ENCODE measurements around the gene ADPRH.
"Not testable (repeated sequence)": the region's sequence is repeated elsewhere in the genome, so short reads cannot be mapped to it uniquely, and the experiment has no call there.

Gene ADPRH

DNA sequence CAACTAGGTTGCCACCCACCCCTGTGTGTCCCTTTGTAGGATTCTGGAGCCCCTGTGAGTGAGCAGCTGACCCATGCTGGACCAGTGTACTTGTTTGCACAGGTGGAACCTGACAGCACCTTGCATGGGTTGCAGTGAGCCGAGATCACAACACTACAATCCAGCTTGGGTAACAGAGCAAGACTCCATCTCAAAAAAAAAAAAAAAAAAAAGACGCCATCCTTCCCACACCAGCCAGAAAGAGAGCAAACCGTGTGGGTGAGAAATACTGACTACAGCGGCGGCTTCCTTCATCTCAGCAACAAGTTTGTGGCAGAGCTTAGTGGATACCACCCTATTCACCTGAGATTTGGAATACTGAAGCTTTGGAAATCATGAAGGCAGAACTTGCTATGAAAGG is 19.1 kb upstream of the ADPRH start:
- DNase-seq, result no peak

DNA sequence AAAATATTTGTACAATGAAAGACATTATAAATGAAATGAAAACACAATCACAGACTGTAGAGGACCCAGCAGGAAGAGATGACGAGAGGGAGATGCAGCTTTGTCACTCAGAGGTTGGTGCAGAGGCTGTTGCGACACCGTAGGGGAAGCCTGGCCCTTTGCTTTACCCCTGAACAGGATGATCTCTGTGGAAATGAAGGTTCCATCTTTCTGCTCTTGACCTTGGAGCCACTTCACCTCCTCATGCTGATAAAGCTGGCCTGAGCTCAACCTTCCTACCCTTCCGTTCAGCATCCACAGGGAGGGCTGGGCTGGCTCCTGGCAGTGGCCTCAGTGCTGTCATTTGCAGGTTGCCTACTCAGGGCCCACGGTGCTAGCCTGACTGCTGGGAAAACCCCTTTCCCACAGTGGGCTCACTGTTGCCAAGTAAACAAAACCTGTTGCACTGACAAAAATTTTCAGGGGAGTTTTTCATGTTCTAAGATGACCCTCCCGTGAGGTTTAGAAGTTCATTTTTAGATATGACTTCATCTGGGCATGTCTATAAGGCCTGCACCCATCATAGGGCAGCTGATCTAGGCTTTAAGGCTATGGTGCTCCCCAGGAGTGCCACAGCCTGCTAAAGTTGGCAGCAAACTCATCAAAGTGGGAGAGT is 16.9 kb upstream of the ADPRH start:
- no peak for DNase-seq

DNA sequence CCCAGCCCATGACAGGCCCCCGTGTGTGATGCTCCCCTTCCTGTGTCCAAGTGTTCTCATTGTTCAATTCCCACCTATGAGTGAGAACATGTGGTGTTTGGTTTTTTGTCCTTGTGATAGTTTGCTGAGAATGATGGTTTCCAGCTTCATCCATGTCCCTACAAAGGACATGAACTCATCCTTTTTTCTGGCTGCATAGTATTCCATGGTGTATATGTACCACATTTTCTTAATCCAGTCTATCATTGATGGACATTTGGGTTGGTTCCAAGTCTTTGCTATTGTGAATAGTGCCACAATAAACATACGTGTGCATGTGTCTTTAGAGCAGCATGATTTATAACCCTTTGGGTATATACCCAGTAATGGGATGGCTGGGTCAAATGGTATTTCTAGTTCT is 16.0 kb upstream of the ADPRH start:
- DNase-seq, result not testable (repeated sequence)

DNA sequence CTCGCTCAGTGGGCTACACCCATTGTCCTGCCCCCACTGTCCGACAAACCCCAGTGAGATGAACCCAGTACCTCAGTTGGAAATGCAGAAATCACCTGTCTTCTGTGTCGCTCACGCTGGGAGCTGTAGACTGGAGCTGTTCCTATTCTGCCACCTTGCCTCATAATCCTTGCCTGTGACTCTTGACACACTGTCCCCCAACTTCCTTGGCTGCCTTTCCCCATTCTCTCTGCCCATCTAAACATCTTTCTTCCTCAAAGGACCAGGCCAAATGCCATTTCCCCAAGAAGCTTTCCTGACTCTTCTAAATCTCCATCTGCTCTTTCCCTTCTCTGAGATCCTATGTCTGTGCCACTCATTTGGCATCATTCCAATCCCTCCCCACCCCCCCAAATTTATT is 10.1 kb upstream of the ADPRH start:
- DNase-seq, result no peak

DNA sequence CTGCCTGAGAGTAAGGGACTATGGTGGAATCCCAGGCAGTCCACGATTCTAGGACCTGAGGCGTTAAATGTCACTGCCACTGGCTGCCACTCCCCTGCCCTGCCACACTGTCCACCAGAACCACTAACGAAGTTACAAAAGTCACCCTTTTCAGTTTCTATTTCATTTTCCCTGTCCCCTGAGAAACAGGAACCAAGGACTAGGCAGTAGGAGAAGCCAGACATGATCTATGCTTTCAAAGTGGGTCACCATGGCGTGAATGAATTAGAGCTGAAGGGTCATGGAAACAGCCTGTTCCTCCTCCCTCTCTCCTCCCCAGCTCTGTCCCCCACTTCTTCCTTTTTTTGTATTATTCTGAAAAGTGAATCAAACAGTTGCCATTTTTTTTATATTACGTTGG is 9.1 kb upstream of the ADPRH start:
- DNase-seq, result no peak

DNA sequence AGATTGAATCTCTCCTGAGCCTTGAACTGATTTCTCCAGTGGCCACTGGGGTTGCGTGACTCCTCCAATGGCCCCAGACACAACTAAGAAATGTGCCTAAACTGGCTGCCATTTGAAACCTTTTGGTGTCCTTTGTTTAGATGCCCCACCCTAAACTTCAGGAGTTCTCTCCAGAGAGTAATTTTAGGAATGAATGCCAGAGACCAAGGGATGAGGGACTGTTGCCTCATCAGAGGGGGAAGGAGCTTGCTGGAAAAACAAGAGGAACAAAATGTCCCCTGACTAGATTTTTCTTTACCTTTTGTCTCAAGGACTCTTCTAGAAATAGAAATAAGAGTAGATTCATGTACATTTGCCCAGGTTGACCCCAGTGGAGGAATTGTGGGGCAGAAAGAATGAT is 8.1 kb upstream of the ADPRH start:
- no peak for DNase-seq

DNA sequence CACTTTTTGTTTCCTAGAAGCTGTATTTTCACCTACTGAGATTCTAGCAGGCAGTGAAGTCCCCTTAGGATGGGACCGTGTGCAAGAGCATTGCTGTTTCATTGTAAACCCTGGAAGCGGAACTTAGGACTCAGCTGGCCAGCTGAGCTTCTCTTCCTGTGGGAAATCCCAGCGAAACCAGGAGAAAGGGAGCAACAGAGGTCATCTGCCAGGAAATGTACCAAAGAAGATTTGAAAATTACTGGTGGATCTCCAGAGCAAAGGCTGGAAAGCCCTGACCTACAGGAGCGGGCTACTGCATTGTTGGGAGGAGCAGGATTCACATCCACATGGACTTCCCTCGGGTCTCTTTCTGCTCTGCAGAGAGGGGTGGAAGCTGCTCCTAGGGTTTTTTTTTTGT is 7.6 kb upstream of the ADPRH start:
- DNase-seq, result no peak

DNA sequence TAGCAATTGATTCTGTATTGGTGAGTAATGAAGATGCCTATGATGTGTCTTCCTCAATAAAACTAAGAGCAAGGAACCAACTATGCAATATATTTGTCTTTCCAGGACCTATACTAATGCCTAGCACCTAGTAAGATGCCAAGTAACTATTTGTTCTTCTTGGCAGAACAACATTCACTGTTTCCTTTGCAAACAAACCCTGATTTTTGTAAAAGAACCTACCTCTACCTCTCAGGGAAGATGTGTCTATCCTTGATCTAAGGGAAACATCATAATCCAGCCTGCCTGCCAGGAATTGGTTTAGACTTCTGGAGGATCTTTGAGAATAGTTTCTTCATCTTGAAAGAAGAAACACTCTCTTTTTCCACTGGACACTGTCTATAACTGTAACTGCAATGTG is 3.8 kb upstream of the ADPRH start:
- no peak for DNase-seq

DNA sequence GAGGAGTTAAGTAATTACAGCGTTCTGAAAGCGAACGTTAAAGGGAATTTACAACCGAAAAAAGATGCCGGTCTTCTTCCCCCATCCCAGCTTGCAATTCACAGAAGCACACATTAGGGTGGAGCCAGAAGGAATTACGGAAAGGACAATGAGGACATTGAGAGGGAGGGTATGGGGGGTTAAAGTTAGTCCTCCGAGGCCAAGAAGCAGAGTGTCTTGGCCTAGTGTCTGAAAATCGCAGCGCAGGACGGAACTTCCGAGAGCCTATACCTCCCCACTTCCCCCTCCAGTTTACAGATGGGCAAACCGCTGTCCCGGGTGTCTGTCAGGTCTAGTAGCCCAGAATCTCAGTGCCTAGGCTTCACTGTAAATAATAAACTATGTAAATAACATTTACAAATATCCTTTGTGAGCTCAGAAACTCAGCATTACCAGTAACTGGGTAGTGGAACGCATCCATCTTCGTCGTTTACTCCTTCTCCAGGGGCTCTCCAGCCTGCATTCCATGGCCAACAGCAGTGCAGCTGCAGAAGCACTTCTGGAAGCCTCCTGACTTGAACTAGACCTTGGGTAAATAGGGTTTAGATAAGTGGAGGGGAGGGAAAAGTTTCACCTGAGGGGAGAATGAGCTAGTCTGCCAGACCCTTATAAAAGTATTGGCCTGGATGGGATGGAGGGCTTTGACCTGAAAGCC is 922 bp downstream of the ADPRH start:
- DNase-seq, result peak; percentile 25

DNA sequence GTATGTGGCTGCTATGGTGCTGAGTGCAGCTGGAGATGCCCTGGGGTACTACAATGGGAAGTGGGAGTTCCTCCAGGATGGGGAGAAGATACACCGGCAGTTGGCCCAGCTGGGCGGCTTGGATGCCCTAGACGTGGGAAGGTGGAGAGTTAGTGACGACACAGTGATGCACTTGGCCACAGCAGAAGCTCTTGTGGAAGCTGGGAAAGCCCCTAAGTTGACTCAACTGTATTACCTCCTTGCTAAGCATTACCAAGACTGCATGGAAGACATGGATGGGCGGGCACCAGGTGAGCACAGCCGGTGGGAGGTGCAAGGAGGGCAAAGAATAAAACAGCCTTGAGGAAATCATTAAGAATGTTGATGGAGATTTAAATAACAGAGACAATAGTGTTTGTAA is 2.9 kb downstream of the ADPRH start:
- no peak for DNase-seq

DNA sequence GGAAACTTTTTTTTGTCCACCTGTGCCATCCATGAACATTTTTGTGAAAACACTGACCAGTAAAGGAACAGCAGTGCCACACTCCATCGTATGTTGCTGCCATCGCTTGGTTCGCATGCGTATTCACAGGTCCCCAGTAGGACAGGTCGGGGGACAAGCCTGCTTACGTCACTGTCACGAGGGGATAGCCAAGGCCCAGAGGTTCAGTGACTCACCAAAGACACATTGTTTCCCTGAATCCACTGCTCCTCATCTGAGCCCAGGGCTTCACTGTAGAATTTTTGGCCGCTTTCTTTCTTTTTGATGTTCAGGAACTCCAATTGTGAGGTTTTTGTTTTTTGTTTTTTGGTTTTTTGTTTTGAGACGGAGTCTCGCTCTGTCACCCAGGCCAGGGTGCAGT is 5.9 kb downstream of the ADPRH start:
- DNase-seq, result no peak

DNA sequence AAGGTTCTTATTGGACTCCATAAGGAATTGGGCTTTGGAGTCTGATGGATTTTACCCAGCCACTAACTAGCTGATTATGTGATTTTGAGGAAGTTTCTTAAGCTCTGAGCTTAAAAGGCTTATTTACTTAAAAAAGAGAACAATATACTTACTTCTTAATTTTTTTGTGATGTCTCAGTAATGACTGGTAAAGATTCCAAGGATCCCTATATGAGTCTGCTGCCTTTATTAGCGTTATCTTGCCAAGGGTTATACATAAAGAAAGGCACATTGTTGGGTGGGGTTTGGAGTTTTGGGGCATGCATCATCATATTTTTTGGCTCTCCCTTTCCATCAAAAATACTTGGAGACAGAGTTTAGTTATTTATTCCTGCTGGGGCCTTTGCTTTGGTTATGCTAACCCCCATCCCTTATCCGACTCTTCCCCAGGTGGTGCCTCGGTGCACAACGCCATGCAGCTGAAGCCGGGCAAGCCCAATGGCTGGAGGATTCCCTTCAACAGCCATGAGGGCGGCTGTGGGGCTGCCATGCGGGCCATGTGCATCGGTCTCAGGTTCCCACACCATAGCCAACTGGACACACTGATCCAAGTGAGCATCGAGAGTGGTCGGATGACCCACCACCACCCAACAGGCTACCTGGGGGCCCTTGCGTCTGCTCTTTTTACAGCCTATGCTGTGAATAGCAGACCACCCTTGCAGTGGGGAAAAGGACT is 6.7 kb downstream of the ADPRH start:
- DNase-seq, result peak; percentile 61

DNA sequence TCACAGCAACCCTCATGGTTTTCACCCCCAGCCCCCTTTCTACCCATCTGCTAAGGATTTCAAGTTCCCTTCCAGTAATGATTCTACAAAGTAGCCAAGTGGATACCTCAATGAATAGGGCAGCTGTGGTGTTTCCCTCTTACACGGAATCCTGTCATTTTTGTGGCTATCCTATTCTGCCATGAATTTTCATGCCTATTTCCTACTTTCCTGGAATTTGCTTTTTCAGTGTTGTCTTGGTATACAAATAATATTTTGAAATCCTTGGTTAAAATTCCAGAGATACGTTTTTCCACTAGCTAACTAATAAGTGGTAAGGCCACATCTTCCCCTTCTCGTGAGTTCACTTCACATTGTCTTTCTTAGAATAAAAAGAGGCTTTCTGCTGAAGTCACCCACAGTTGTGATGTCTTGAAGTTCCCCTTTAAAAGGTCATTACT is 7.5 kb downstream of the ADPRH start:
- peak; percentile 57 for DNase-seq

DNA sequence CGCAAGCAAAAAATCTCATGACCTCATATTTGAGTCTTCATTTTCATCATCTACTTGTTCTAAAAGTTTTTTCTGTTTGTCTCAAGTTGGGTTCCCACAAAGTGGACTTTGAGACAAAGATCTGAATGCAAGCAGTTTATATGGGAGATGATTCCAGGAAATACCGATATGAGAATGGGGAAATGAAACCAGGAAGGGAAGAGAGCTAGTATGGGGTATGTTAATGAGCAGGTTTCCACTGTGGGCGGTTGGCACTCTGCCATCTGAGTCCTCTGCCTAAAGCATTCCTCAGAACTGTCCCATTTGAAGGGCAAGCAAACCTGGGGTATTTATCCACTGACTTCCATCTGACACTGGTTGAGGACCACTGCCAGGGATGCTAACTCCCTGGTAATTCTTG is 8.8 kb downstream of the ADPRH start:
- no peak for DNase-seq

DNA sequence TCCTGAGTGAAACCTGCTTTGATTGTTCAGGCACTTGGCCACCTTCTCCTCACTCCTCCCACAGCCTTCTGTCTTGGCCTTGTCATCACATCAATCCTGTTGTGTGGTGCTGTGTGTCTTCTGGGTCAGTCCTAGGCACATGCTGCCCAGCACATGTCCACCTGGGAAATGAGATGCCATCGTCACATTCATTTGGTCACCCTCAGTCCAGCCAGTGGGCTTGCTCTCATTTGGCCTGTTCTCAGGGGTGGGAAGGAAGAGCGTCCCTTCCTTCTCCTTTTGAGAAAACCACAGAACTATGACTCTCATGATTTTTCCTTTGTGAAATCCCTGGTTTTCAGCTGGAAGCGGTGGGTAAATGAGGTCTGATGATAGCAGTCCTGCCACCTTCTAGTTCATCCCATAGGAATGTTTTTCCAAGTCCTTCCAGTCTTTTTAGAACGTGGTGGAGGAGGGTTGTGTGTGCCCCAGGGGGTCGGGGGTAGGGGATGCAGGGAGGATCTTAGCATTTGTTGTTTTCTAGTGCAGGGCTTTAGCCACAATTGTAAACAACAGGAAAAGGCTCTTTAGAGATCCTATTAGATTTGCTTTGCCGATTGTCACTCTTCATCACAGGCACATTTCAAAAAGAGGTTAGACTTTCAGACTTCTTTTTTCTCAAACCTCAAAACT is 9.9 kb downstream of the ADPRH start:
- no peak for DNase-seq

DNA sequence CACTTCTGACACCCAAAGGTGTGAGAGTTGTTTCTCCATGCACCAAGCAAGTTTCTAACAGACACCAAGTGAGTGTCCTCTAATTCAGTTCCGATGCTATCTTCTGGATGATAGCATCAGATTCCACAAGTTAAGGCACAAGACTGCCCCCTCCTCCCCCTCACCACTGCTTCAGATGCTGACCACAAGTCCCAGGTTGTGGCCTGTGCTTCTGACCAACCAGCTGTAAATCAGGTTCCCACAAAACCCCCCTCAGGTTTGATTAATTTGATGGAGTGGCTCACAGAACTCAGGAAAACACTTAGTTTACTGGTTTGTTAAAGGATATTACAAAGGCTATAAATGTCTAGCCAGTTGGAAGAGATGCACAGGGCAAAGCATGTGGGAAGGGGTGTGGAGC is 11.4 kb downstream of the ADPRH start:
- DNase-seq, result no peak

DNA sequence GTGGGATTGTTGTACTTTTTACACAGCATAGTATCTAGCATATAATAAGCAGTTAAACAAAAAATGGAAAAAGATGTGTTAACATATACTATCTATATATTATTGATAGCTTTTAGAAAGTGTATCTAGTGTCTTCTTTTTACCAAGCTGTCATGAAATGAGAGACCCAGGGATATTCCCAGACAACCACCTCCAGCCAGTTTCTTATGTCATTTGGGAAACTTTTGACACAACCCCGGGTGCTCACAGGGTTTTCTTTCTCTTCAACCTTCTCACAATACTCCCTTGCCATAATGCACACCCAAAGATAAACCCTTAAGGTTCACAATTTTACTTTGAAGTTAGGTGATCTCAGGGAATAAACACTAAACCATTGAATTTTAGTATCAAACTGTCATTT is 13.6 kb downstream of the ADPRH start:
- DNase-seq, result no peak

DNA sequence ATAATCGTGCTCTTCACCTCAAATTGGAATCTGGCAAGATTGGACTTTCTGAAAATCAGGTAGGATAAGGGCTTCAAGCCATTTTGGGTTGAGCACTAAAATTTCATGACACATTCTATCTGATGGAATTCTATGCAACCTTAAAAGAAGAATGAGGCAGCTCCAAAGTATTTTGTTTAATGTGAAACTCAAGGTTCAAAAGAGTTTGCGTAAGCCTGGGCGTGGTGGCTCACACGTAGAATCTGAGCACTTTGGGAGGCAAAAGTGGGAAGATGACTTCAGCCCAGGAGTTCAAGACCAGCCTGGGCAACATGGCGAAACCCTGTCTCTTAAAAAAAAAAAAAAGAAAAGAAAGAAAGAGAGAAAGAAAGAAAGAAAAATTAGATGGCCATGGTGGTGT is 14.8 kb downstream of the ADPRH start:
- no peak for DNase-seq

DNA sequence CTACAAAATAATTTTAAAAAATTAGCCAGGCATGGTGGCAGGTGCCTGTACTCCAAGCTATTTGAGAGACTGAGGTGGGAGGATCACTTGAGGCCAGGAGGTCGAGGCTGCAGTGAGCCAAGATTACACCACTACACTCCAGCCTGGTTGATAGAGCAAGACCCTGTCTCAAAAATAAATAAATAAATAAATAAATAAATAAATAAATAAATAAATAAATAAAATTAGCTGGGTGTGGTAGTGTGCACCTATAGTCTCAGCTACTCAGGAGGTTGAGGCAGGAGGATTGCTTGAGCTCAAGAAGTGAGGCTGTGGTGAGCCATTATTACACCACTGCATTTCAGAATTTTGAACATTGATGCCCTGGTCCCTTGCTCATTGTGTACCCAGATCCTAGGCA is 15.6 kb downstream of the ADPRH start:
- DNase-seq, result not testable (repeated sequence)

DNA sequence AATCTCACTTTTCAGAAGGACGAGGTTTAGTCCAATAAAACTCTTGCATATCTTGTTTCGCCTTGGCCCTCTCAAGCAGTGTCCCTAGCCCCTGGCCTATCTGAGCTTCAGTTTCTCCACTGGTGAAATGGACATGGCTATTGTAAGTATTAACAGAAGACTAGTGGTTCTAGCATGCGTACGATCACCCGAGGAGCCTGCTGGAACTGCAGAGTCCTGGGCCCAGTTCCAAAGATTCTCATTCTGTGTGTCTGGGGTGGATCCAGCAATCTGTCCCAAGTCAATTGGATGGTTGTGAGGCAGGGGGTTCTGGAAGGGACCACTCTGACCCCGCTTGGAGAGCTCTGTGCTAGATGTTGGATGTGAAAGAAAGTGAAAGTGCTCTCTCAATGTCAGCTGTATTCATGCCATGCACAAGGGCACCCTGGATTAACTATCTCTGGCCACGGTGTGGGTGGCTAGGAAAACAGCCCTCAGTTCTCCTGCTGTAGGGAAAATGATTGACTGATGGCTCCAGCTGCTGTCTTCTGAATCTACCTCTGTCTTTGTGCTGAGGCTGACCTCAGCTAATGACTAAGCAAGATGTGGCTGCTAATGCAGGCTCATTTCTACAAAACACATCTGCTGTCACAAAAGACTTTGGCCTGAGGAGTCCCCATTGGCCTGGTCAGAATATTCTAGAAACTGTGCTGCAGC is 16.5 kb downstream of the ADPRH start:
- DNase-seq, result no peak

DNA sequence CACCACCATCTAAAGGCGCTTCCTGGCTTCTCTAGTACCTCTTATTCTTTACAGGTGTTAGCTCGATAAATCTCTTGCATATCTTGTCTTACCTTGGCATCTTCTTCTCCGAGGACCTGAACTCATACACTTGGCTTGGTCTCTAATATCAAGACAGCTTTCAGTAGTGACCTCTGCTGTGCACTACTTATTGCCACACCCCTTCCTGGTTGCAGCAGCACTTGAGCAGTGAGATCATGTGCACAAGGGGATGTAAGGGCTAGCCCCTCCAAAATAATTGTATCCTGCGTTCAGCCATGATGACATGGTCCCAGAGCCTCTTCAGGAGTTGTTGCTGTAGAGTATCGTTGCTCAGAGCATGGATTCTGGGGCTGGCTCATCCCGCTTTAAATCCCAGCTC is 17.1 kb downstream of the ADPRH start:
- DNase-seq, result no peak

DNA sequence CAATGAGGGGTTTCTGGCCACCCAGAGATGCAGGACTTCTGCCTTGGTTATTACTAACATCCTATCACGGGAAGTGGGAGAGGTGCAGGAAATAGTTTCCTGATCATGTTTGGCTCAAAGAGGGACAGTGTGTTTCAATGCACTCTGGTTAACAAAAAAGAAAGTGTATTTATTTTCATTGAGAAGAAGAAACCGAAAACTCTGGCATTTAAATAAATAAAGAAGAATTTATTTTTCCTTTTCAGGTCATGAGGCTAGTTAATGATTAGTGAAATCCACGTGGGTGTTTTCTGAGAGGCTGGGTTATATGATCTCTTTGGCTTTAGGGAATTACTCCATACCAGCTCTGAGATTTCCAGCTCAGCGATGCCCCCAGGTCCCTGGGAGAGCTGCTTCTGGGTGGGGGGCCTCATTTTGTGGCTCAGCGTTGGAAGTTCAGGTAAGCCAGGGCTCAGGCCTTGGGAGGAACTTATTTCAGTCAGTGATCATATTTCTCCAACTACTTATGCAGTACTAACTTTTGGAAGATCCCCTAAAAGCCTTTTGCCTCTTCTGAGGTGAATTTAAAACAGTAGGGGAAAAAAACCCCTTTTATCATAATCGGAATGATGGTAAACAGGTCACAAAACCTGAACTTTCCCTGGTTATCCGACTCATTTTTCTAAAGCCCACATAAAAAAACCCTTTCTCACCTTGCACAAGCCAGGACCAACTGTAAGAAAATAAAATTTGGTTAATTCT is 18.4 kb downstream of the ADPRH start, which contains the start of gene PLA1A:
TSS of gene PLA1A (plus strand) at position 338 of the 741 bp plus-strand sequence. CDS start at position 367, 29 bp downstream.
- DNase-seq, result no peak

Measured in fibroblast of skin of scalp (primary cell).